IPS-18a (cell line): Measurements from ENCODE around the gene CLNK.
A peak's percentile ranks its signal among the peaks of the same experiment; 100 is the strongest.
"Not testable (repeated sequence)": the region's sequence is repeated elsewhere in the genome, so short reads cannot be mapped to it uniquely, and the experiment has no call there.

Experiments
- H3K27ac ChIP-seq: one replicate; pipeline ENCODE4 v1.5.1; 2013; ENCODE audit warnings: low read length
- H3K27me3 ChIP-seq: one replicate; pipeline ENCODE4 v1.6.1; 2013; ENCODE audit warnings: mild to moderate bottlenecking, low read length; ENCODE audit not compliant: control insufficient read depth, insufficient read depth
- H3K36me3 ChIP-seq: one replicate; pipeline ENCODE4 v1.6.1; 2013; ENCODE audit warnings: low read depth, low read length; ENCODE audit not compliant: control insufficient read depth
- H3K4me1 ChIP-seq: one replicate; pipeline ENCODE4 v1.6.1; 2013; ENCODE audit warnings: low read depth, low read length; ENCODE audit not compliant: control insufficient read depth
- H3K4me3 ChIP-seq: one replicate; pipeline ENCODE4 v1.5.1; 2013; ENCODE audit warnings: low read length
- H3K9ac ChIP-seq: one replicate; pipeline ENCODE4 v1.6.1; 2013; ENCODE audit warnings: mild to moderate bottlenecking, low read length, moderate library complexity
- H3K9me3 ChIP-seq: one replicate; pipeline ENCODE4 v1.6.1; 2013; ENCODE audit warnings: low read depth, low read length; ENCODE audit not compliant: control insufficient read depth

The CLNK gene

DNA sequence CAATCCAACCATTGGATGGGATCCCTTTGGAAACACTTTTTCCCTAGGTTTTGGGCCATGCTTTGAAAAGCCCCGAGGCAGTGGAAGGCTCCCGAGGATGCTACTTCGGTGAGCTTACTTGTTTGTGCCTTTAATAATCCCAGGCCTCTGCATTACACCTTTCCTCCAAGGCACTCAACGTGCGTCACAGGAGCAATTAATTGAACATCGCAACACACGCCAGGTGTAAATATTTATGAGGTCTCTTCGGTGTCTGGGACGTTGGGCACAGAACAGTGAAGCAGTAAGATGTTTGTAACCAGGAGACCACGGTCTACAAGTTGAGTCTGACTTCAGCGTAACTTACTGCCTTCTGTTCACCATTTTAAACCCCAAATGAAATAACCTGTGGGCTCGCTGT is 97.3 kb downstream of the CLNK start:
- Histone ChIP-seq H3K27me3 (no peaks in the 10 kb centered on the region), H3K4me1 (peaks cover 10% of the 10 kb centered on the region), H3K9ac (no peak overlapping the region), H3K36me3 (no peaks in the 10 kb centered on the region), H3K27ac (no peak overlapping the region), H3K4me3 (no peak overlapping the region), H3K9me3 (no peaks in the 10 kb centered on the region)

- no peaks in the 10 kb centered on the region for H3K36me3 ChIP-seq
- no peak overlapping the region for H3K27ac ChIP-seq
- no peaks in the 10 kb centered on the region for H3K27me3 ChIP-seq
- H3K4me1 ChIP-seq = peaks cover 16% of the 10 kb centered on the region
- H3K9me3 ChIP-seq = no peaks in the 10 kb centered on the region
- H3K4me3 ChIP-seq = no peak overlapping the region
- H3K9ac ChIP-seq = no peak overlapping the region
Measured at GRCh38 chr4:10584042-10584441, 100.5 kb downstream of the CLNK start.

DNA sequence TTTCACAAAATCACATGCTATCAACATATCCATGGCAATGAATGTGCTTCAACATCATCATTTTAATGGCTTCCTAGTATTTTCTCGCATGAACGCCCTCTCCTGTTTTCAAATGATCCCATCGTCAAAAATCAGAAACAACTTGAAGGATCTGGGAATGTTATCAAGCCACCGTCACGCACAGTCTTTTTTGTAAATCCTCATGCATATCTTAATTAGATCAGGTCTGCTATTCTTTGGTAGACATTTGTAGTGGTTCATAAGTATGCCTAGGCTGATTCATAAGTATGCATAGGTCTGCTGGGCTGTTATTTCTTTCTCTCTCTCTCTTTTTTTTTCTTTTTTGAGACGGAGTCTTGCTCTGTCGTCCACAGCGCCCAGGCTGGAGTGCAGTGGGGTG is 101.6 kb downstream of the CLNK start:
- peaks cover 14% of the 10 kb centered on the region for H3K4me1 ChIP-seq
- H3K27me3 ChIP-seq = no peaks in the 10 kb centered on the region
- no peaks in the 10 kb centered on the region for H3K9me3 ChIP-seq
- H3K9ac ChIP-seq = no peak overlapping the region
- H3K27ac ChIP-seq = no peak overlapping the region
- H3K36me3 ChIP-seq = no peaks in the 10 kb centered on the region
- H3K4me3 ChIP-seq = no peak overlapping the region

GRCh38 chr4:10582059-10582686 is 102.4 kb downstream of the CLNK start:
- Histone ChIP-seq H3K4me3 (no peak overlapping the region), H3K27ac (no peak overlapping the region), H3K27me3 (no peaks in the 10 kb centered on the region), H3K9ac (no peak overlapping the region), H3K9me3 (no peaks in the 10 kb centered on the region), H3K4me1 (peaks cover 14% of the 10 kb centered on the region), H3K36me3 (no peaks in the 10 kb centered on the region)

- Histone ChIP-seq H3K9me3 (no peaks in the 10 kb centered on the region), H3K4me1 (peaks cover 14% of the 10 kb centered on the region), H3K27ac (no peak overlapping the region), H3K4me3 (no peak overlapping the region), H3K9ac (no peak overlapping the region), H3K36me3 (no peaks in the 10 kb centered on the region), H3K27me3 (no peaks in the 10 kb centered on the region)
Measured at GRCh38 chr4:10581022-10581421, 103.5 kb downstream of the CLNK start.

GRCh38 chr4:10579648-10580047 is 104.9 kb downstream of the CLNK start:
- no peak overlapping the region for H3K4me3 ChIP-seq
- no peaks in the 10 kb centered on the region for H3K9me3 ChIP-seq
- H3K27ac ChIP-seq = peak overlapping the region; percentile 36
- no peak overlapping the region for H3K9ac ChIP-seq
- H3K27me3 ChIP-seq = no peaks in the 10 kb centered on the region
- H3K36me3 ChIP-seq = no peaks in the 10 kb centered on the region
- H3K4me1 ChIP-seq = peaks cover 14% of the 10 kb centered on the region

- Histone ChIP-seq H3K4me1 (peaks cover 21% of the 10 kb centered on the region), H3K27me3 (no peaks in the 10 kb centered on the region), H3K9me3 (no peaks in the 10 kb centered on the region), H3K36me3 (no peaks in the 10 kb centered on the region), H3K27ac (no peak overlapping the region), H3K4me3 (no peak overlapping the region), H3K9ac (no peak overlapping the region)
Measured at GRCh38 chr4:10577508-10578426, 106.8 kb downstream of the CLNK start.

DNA sequence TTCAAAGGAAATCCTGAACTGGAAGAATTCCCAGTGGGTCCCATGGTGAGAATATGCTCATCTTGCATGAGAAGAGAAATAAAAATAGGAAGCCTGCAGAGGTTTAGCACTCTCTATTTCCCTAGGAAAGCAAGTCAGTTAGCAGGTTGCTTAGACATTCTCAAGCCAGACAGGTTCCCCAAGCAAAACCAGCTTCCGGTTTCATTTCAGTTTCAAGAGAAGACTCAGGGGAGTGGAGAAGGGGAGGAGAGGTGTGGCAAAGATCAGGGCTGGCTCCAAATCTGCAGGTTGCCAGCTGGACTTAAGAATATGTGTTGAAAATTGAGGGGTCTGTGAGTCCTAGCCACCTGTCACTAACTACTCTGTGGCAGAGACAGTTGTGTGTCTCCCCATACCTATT is 107.5 kb downstream of the CLNK start:
- no peaks in the 10 kb centered on the region for H3K36me3 ChIP-seq
- no peak overlapping the region for H3K4me3 ChIP-seq
- no peaks in the 10 kb centered on the region for H3K27me3 ChIP-seq

GRCh38 chr4:10576236-10576635 is 108.3 kb downstream of the CLNK start:
- H3K27ac ChIP-seq = no peak overlapping the region
- H3K9me3 ChIP-seq = no peaks in the 10 kb centered on the region
- no peaks in the 10 kb centered on the region for H3K36me3 ChIP-seq
- H3K27me3 ChIP-seq = no peaks in the 10 kb centered on the region
- H3K4me3 ChIP-seq = no peak overlapping the region
- peaks cover 17% of the 10 kb centered on the region for H3K4me1 ChIP-seq
- no peak overlapping the region for H3K9ac ChIP-seq

More for the DNA sequence above, 107.5 kb downstream of the CLNK start:
- H3K9me3 ChIP-seq = no peaks in the 10 kb centered on the region
- H3K4me1 ChIP-seq = peaks cover 21% of the 10 kb centered on the region
- H3K27ac ChIP-seq = no peak overlapping the region
- H3K9ac ChIP-seq = no peak overlapping the region

GRCh38 chr4:10575414-10575813 is 109.2 kb downstream of the CLNK start:
- Histone ChIP-seq H3K4me3 (no peak overlapping the region), H3K9me3 (no peaks in the 10 kb centered on the region)

DNA sequence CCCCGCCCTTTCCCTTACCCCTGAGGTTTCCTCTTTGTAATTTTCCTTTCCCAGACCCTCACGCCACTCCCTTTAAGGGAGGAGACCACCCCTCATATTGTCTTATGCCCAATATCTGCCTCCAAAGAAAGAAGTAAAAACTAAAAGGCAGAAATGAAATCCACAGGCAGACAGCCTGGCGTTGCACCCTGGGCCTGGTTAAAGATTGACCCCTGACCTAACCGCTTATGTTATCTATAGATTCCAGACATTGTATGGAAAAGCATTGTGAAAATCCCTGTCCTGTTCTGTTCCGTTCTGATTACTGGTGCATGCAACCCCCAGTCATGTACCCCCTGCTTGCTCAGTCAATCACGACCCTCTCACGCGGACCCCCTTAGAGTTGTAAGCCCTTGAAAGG is 110.0 kb downstream of the CLNK start:
- not testable (repeated sequence) for H3K4me1 ChIP-seq, H3K9ac ChIP-seq, H3K27me3 ChIP-seq, H3K36me3 ChIP-seq, H3K27ac ChIP-seq, H3K4me3 ChIP-seq, H3K9me3 ChIP-seq

More at GRCh38 chr4:10575414-10575813, 109.2 kb downstream of the CLNK start:
- Histone ChIP-seq H3K9ac (no peak overlapping the region), H3K27ac (no peak overlapping the region), H3K27me3 (no peaks in the 10 kb centered on the region), H3K36me3 (no peaks in the 10 kb centered on the region), H3K4me1 (peaks cover 17% of the 10 kb centered on the region)

- Histone ChIP-seq H3K4me3 (no peak overlapping the region), H3K9ac (no peak overlapping the region), H3K9me3 (no peaks in the 10 kb centered on the region)
Measured at GRCh38 chr4:10571909-10572308, 112.7 kb downstream of the CLNK start.

More at GRCh38 chr4:10571909-10572308, 112.7 kb downstream of the CLNK start:
- H3K27me3 ChIP-seq = no peaks in the 10 kb centered on the region
- H3K27ac ChIP-seq = no peak overlapping the region
- peaks cover 8% of the 10 kb centered on the region for H3K4me1 ChIP-seq
- no peaks in the 10 kb centered on the region for H3K36me3 ChIP-seq
